K562 (cell line): ENCODE results near the gene PRCP.

Experiments
- PCBP1 ChIP-seq: fragments of 200-400 bp; formaldehyde crosslinking; IDR thresholded peaks from 2 replicates; pipeline ENCODE4 v1.6.1; 2018; ENCODE audit warnings: mild to moderate bottlenecking, low read depth, low read length; ENCODE audit not compliant: poor library complexity, severe bottlenecking
- POLR3G ChIP-seq: IDR thresholded peaks from 2 replicates; pipeline ENCODE4 v1.6.1; 2011; ENCODE audit not compliant: insufficient read length, insufficient replicate concordance; ENCODE audit errors: extremely low read depth
- SREBF1 ChIP-seq: fragments of 150-350 bp; IDR thresholded peaks from 2 replicates; pipeline ENCODE4 v1.6.1; 2014; ENCODE audit warnings: antibody characterized with exemption, low read depth, low read length, borderline replicate concordance
- ZNF224 ChIP-seq: sonication (generic); formaldehyde crosslinking; IDR thresholded peaks from 2 replicates; pipeline ENCODE4 v1.8.0; 2022; ENCODE audit warnings: mild to moderate bottlenecking, missing genetic modification reagents
- ZSCAN29 ChIP-seq: fragments of 450-650 bp; IDR thresholded peaks from 2 replicates; pipeline ENCODE4 v1.6.1; 2017
- ZZZ3 ChIP-seq: fragments of 450-650 bp; IDR thresholded peaks from 2 replicates; pipeline ENCODE4 v1.6.1; 2016; ENCODE audit warnings: antibody characterized with exemption, mild to moderate bottlenecking, moderate library complexity
- TF ChIP-seq, protein P1 (sequence below), 3 experiments: IDR thresholded peaks in 2 of 3; conservative IDR thresholded peaks in 1 of 3; 2 replicates each; pipeline ENCODE4 v1.5.1; 2011 to 2012; ENCODE audit warnings: low read length in 3 of 3, mild to moderate bottlenecking in 3 of 3, control low read depth in 2 of 3, improper control_type of control experiment in 1 of 3, inconsistent platforms in 1 of 3, low read depth in 1 of 3, mixed read lengths in 1 of 3, moderate library complexity in 1 of 3; ENCODE audit not compliant: insufficient read depth in 2 of 3
- TF ChIP-seq, protein P2 (sequence below): sonication (generic); formaldehyde crosslinking; IDR thresholded peaks from 2 replicates; pipeline ENCODE4 v1.8.0; 2023; ENCODE audit warnings: mild to moderate bottlenecking, missing genetic modification reagents

DNA sequence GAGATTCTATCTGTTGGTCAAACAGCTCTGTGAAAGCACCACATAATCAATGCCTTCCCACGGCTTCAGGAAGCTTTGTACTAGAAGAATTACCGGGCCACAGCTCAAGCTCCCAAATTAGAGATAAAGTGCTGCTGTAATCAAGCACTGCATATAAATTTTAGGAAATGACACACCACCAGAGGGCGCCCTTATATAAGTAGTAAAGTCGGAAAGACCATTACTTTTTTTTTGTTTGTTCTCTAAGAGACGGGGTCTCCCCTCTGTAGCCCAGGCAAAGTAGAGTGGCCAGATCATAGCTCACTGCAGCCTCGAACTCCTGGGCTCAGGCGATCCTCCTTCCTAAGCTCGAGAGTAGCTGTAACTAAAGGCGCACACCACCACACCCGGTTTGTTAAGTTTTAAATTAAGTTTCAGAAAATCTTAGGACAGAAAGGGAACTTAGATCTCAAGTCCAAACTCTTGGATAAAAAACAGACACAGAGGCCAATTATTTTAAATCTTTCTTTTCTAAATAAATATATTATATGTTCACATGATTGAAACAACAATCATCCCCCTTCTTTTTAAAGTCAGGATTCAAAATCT lies 32.6 kb downstream of the PRCP start:
- TF ChIP-seq, protein P1, sequence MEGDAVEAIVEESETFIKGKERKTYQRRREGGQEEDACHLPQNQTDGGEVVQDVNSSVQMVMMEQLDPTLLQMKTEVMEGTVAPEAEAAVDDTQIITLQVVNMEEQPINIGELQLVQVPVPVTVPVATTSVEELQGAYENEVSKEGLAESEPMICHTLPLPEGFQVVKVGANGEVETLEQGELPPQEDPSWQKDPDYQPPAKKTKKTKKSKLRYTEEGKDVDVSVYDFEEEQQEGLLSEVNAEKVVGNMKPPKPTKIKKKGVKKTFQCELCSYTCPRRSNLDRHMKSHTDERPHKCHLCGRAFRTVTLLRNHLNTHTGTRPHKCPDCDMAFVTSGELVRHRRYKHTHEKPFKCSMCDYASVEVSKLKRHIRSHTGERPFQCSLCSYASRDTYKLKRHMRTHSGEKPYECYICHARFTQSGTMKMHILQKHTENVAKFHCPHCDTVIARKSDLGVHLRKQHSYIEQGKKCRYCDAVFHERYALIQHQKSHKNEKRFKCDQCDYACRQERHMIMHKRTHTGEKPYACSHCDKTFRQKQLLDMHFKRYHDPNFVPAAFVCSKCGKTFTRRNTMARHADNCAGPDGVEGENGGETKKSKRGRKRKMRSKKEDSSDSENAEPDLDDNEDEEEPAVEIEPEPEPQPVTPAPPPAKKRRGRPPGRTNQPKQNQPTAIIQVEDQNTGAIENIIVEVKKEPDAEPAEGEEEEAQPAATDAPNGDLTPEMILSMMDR (IDR thresholded peaks at IDR 0.05 in 2 of 3, conservative IDR thresholded peaks at IDR 0.05 in 1 of 3; ENCODE audit: insufficient read depth in 2 of 3, low read depth in 1 of 3, low read length in 3 of 3), result peak; percentile 57 to 85 (median 61)
- no peak for TF ChIP-seq ZSCAN29
- TF ChIP-seq SREBF1, result no peak
- TF ChIP-seq, protein P2, sequence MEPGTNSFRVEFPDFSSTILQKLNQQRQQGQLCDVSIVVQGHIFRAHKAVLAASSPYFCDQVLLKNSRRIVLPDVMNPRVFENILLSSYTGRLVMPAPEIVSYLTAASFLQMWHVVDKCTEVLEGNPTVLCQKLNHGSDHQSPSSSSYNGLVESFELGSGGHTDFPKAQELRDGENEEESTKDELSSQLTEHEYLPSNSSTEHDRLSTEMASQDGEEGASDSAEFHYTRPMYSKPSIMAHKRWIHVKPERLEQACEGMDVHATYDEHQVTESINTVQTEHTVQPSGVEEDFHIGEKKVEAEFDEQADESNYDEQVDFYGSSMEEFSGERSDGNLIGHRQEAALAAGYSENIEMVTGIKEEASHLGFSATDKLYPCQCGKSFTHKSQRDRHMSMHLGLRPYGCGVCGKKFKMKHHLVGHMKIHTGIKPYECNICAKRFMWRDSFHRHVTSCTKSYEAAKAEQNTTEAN (CRISPR knock-in tag), result no peak
- no peak for TF ChIP-seq ZNF224 (CRISPR knock-in tag)
- no peak for TF ChIP-seq PCBP1
- TF ChIP-seq ZZZ3, result no peak
- no peak for TF ChIP-seq POLR3G
